Measurements from ENCODE around the gene KCNQ2.

KCNQ2 gene

DNA sequence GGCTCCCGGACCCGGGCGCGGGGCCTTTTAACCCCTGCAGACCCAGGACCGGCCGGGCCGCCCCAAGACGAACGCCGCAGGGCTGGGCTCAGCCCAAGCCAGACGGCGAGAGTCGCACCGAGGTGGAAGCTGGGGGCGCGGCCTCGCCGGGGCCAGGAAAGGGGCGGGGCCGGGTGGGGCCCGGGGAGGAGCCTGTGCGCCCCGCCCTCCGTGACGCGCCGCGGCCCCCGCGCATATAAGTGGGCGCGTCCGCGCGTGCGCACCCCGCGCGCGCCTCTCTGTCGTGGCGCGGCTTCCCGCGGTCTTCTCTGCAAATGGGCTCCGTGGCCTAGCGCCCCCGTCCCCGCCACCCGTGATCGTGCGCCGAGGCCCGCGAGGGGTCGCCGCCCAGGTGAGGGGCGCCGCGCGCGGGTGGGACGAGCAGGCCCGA lies 48.1 kb upstream of the KCNQ2 start, which contains the start of gene PPDPF:
Gene PPDPF, plus strand, starts transcription at position 262 of the 430 bp plus-strand sequence. CDS start 544 bp downstream, outside the sequence.
- peak within 1 kb of the TSS; percentile 85 for H3K4me2 ChIP-seq (ENCODE audit: insufficient read depth, low read length)
- DNase-seq, result peak; percentile 82
- peak; percentile 81 for ATAC-seq (ENCODE audit: insufficient read depth, low read depth)
- peaks cover 27% of the 10 kb centered on the region for H3K4me1 ChIP-seq (ENCODE audit: insufficient read depth, low read length)
- peaks cover 25% of the 10 kb centered on the region for H3K36me3 ChIP-seq (ENCODE audit: insufficient read depth, low read length)
- H3K4me3 ChIP-seq (ENCODE audit: low read depth in 1 of 2, low read length in 2 of 2), result peak within 1 kb of the TSS; percentile 52 to 82
- peaks cover 5% of the 10 kb centered on the region for H3K9me3 ChIP-seq (ENCODE audit: insufficient read depth, low read length, severe bottlenecking)
- peaks cover 11% of the 10 kb centered on the region for H3K79me2 ChIP-seq (ENCODE audit: insufficient read depth, low read length)
- H4K20me1 ChIP-seq (ENCODE audit: insufficient read depth, low read length), result peaks cover 22% of the 10 kb centered on the region
- peak within 1 kb of the TSS; percentile 82 for H3K27ac ChIP-seq (ENCODE audit: low read length)
- H3K9ac ChIP-seq (ENCODE audit: low read depth, low read length), result peak within 1 kb of the TSS; percentile 83
- peaks cover 5% of the 10 kb centered on the region for H3K27me3 ChIP-seq (ENCODE audit: insufficient read depth, low read length, poor library complexity)
- peak within 1 kb of the TSS; percentile 90 for H2AFZ ChIP-seq (ENCODE audit: low read depth, low read length)
- no peak for TF ChIP-seq EZH2 (IDR thresholded peaks at IDR 0.05; ENCODE audit: borderline replicate concordance, low read depth, low read length, severe bottlenecking)
- TF ChIP-seq, protein P1, sequence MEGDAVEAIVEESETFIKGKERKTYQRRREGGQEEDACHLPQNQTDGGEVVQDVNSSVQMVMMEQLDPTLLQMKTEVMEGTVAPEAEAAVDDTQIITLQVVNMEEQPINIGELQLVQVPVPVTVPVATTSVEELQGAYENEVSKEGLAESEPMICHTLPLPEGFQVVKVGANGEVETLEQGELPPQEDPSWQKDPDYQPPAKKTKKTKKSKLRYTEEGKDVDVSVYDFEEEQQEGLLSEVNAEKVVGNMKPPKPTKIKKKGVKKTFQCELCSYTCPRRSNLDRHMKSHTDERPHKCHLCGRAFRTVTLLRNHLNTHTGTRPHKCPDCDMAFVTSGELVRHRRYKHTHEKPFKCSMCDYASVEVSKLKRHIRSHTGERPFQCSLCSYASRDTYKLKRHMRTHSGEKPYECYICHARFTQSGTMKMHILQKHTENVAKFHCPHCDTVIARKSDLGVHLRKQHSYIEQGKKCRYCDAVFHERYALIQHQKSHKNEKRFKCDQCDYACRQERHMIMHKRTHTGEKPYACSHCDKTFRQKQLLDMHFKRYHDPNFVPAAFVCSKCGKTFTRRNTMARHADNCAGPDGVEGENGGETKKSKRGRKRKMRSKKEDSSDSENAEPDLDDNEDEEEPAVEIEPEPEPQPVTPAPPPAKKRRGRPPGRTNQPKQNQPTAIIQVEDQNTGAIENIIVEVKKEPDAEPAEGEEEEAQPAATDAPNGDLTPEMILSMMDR (IDR thresholded peaks at IDR 0.05; ENCODE audit: borderline replicate concordance, extremely low read depth, low read length, poor library complexity, severe bottlenecking), result no peak

DNA sequence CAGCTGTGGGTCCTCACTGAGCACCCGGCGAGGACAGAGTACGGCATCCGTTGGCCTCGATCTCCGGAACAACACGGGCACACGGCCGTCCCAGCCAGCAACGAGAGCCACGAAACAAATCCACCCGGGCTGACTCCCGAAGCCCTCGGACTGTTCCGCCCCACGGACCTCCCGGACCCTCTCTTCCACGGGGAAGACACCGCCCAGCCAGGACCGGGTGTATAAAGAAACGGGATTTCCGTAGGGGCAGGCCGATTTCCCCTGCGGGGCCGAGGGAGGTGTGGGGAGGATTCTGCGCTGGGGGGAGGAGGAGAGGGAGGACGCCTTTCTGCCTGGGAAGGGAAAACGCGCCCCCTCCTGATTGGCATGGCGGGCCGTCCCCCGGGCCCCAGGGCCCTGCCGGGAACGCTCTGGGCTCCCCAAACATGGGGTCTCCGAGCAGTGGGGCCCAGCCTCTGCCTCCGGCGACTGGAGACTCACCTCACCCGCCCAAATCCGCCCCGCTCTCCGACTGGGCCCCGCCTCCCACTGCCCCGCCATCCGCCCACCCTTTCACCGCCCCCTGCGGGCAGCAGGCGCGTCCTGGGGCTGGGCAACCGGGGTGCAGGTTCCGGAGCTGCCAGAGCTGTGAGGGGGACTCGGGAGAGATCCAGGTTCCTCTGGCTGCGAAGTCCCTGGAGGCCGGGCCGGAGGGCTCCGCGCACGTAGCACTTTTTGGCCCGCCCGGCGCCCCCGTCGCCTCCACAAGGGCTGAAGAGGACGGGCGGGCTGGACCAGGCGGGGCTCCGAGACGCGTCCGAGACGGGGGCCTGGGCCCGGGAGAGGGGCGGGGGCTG lies 47.4 kb upstream of the KCNQ2 start:
- H3K27ac ChIP-seq (ENCODE audit: low read length), result no peak overlapping the region; the same call in 1 of the 2 replicates
- H3K9ac ChIP-seq (ENCODE audit: low read depth, low read length), result peak overlapping the region; percentile 83

DNA sequence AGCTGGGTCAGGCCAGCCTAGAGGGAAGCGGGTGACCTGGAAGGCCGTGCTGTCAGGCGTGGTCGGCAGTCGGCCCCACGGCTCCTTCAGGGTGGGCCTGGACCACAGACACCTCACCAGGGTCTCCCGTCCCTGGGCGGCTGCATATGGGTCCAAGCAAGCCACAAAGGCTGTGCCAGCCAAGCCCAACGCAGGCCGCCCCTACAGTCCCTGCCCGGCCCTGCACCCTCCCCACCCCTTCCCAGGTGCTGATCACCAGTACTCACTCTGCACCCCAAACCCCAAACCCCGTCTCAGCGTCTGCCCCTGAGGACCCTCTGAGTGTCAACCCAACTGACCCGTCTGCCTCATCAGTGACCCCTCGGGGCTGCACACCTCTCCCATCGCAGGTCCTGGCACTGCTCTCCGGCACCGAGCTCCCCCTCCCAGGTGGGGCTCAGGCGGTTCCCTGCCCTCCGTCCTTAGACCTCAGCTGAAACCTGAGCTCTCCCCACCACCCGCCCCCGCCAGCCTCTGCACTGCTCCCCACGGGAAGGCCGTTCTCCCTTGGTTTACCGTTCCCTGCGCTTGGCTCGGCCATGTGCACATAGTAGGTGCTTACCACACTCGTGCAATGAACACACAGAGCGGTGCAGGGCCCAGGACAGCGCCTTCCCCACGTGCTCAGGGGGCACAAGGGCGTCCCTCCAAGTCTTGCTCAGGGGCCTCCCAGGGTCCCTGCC lies 46.7 kb upstream of the KCNQ2 start:
- Histone ChIP-seq H3K79me2 (ENCODE audit: insufficient read depth, low read length) (peaks cover 11% of the 10 kb centered on the region), H3K4me1 (ENCODE audit: insufficient read depth, low read length) (peaks cover 27% of the 10 kb centered on the region), H3K4me3 (ENCODE audit: low read depth in 1 of 2, low read length in 2 of 2) (peak overlapping the region in 1 of 2 experiments; percentile 82; a peak in 2 of 4 replicates), H3K27me3 (ENCODE audit: insufficient read depth, low read length, poor library complexity) (peaks cover 5% of the 10 kb centered on the region), H3K9ac (ENCODE audit: low read depth, low read length) (peak overlapping the region; percentile 83; the same call in 1 of the 2 replicates), H3K36me3 (ENCODE audit: insufficient read depth, low read length) (peaks cover 25% of the 10 kb centered on the region), H4K20me1 (ENCODE audit: insufficient read depth, low read length) (peaks cover 22% of the 10 kb centered on the region), H3K4me2 (ENCODE audit: insufficient read depth, low read length) (peak overlapping the region; percentile 85), H2AFZ (ENCODE audit: low read depth, low read length) (peak overlapping the region; percentile 90; the same call in 1 of the 2 replicates), H3K27ac (ENCODE audit: low read length) (no peak overlapping the region), H3K9me3 (ENCODE audit: insufficient read depth, low read length, severe bottlenecking) (peaks cover 5% of the 10 kb centered on the region)
- no peak for ATAC-seq (ENCODE audit: insufficient read depth, low read depth)
- no peak for DNase-seq
- no peak for TF ChIP-seq EZH2 (IDR thresholded peaks at IDR 0.05; ENCODE audit: borderline replicate concordance, low read depth, low read length, severe bottlenecking)
- TF ChIP-seq, protein P1 (IDR thresholded peaks at IDR 0.05; ENCODE audit: borderline replicate concordance, extremely low read depth, low read length, poor library complexity, severe bottlenecking), result no peak

More for the DNA sequence above, 47.4 kb upstream of the KCNQ2 start:
- peaks cover 27% of the 10 kb centered on the region for H3K4me1 ChIP-seq (ENCODE audit: insufficient read depth, low read length)
- peaks cover 5% of the 10 kb centered on the region for H3K27me3 ChIP-seq (ENCODE audit: insufficient read depth, low read length, poor library complexity)
- TF ChIP-seq EZH2 (IDR thresholded peaks at IDR 0.05; ENCODE audit: borderline replicate concordance, low read depth, low read length, severe bottlenecking), result no peak
- TF ChIP-seq, protein P1 (IDR thresholded peaks at IDR 0.05; ENCODE audit: borderline replicate concordance, extremely low read depth, low read length, poor library complexity, severe bottlenecking), result peak; percentile 35
- H3K4me2 ChIP-seq (ENCODE audit: insufficient read depth, low read length), result peak overlapping the region; percentile 85
- H3K79me2 ChIP-seq (ENCODE audit: insufficient read depth, low read length), result peaks cover 11% of the 10 kb centered on the region
- peaks cover 25% of the 10 kb centered on the region for H3K36me3 ChIP-seq (ENCODE audit: insufficient read depth, low read length)
- H3K9me3 ChIP-seq (ENCODE audit: insufficient read depth, low read length, severe bottlenecking), result peaks cover 5% of the 10 kb centered on the region
- peak; percentile 71 for DNase-seq
- peak; percentile 59 for ATAC-seq (ENCODE audit: insufficient read depth, low read depth)
- H2AFZ ChIP-seq (ENCODE audit: low read depth, low read length), result peak overlapping the region; percentile 90
- peak overlapping the region; percentile 52 to 82 for H3K4me3 ChIP-seq (ENCODE audit: low read depth in 1 of 2, low read length in 2 of 2)
- H4K20me1 ChIP-seq (ENCODE audit: insufficient read depth, low read length), result peaks cover 22% of the 10 kb centered on the region

Data from DND-41 (cell line).